ENCODE results near the gene NCKAP1. TPM values are rescaled to one million over a fixed set of nuclear protein-coding genes. Genes with fewer than 3 reads are reported as not detected.

NCKAP1 gene
- total RNA-seq, 2 donors from 2014 or later, result 128 to 136 TPM

GRCh38 chr2:182891611-182892010, 146.6 kb downstream of the NCKAP1 start:
- Mint-ChIP-seq H3K9me3 (no peaks in the 10 kb centered on the region), H3K27me3 (ENCODE audit: insufficient read depth) (no peaks in the 10 kb centered on the region), H3K4me3 (no peak overlapping the region), H3K4me1 (no peaks in the 10 kb centered on the region), H3K27ac (no peak overlapping the region), H3K36me3 (ENCODE audit: low read depth) (peaks cover 2% of the 10 kb centered on the region)
- 96% methylated on average over 2 of the region's 4 CpGs; no CpG with 5 or more reads in 1 of the 2 experiments for WGBS, 2 experiments (ENCODE audit: insufficient coverage in 1 of 2, insufficient read length in 1 of 2)
- Histone ChIP-seq H3K9ac (ENCODE audit: extremely low read depth, low read length, poor library complexity, severe bottlenecking) (no peak overlapping the region), H3K9me3 (ENCODE audit: control insufficient read depth, low read length) (no peaks in the 10 kb centered on the region), H3K4me1 (ENCODE audit: control insufficient read depth, insufficient read depth, low read length) (no peaks in the 10 kb centered on the region), H3K27ac (ENCODE audit: low read depth, low read length) (no peak overlapping the region), H3K27me3 (ENCODE audit: control insufficient read depth, insufficient read depth, low read length, poor library complexity, severe bottlenecking) (no peaks in the 10 kb centered on the region), H3K4me3 (ENCODE audit: low read length) (no peak overlapping the region), H3K36me3 (ENCODE audit: control insufficient read depth, insufficient read depth, low read length) (no peaks in the 10 kb centered on the region)
- TF ChIP-seq CTCF (conservative IDR thresholded peaks at IDR 0.05), result no peak
- DNase-seq, result no peak

- Histone ChIP-seq H3K36me3 (ENCODE audit: control insufficient read depth, insufficient read depth, low read length) (no peaks in the 10 kb centered on the region), H3K9ac (ENCODE audit: extremely low read depth, low read length, poor library complexity, severe bottlenecking) (no peak overlapping the region), H3K9me3 (ENCODE audit: control insufficient read depth, low read length) (no peaks in the 10 kb centered on the region), H3K4me1 (ENCODE audit: control insufficient read depth, insufficient read depth, low read length) (no peaks in the 10 kb centered on the region), H3K27ac (ENCODE audit: low read depth, low read length) (no peak overlapping the region), H3K27me3 (ENCODE audit: control insufficient read depth, insufficient read depth, low read length, poor library complexity, severe bottlenecking) (no peaks in the 10 kb centered on the region), H3K4me3 (ENCODE audit: low read length) (no peak overlapping the region)
- H3K4me1 Mint-ChIP-seq, result no peaks in the 10 kb centered on the region
- H3K9me3 Mint-ChIP-seq, result no peaks in the 10 kb centered on the region
- WGBS, 2 experiments (ENCODE audit: insufficient coverage in 1 of 2, insufficient read length in 1 of 2), result 85 to 100% methylated on average over 1 to 3 of the region's 3 CpGs
- no peak for TF ChIP-seq CTCF (conservative IDR thresholded peaks at IDR 0.05)
- peaks cover 2% of the 10 kb centered on the region for H3K36me3 Mint-ChIP-seq (ENCODE audit: low read depth)
- no peak for DNase-seq
- no peaks in the 10 kb centered on the region for H3K27me3 Mint-ChIP-seq (ENCODE audit: insufficient read depth)
- no peak overlapping the region for H3K4me3 Mint-ChIP-seq
- H3K27ac Mint-ChIP-seq, result no peak overlapping the region
Measured at GRCh38 chr2:182890773-182891378, 147.4 kb downstream of the NCKAP1 start.

GRCh38 chr2:182890305-182890704, 148.0 kb downstream of the NCKAP1 start:
- no peaks in the 10 kb centered on the region for H3K27me3 ChIP-seq (ENCODE audit: control insufficient read depth, insufficient read depth, low read length, poor library complexity, severe bottlenecking)
- no peak overlapping the region for H3K27ac ChIP-seq (ENCODE audit: low read depth, low read length)
- H3K36me3 ChIP-seq (ENCODE audit: control insufficient read depth, insufficient read depth, low read length), result no peaks in the 10 kb centered on the region
- TF ChIP-seq CTCF (conservative IDR thresholded peaks at IDR 0.05), result no peak
- no peak for DNase-seq
- no peak overlapping the region for H3K4me3 ChIP-seq (ENCODE audit: low read length)
- H3K9ac ChIP-seq (ENCODE audit: extremely low read depth, low read length, poor library complexity, severe bottlenecking), result no peak overlapping the region
- 92 to 95% methylated on average over 4 to 6 of the region's 7 CpGs for WGBS, 2 experiments (ENCODE audit: insufficient coverage in 1 of 2, insufficient read length in 1 of 2)
- H3K9me3 ChIP-seq (ENCODE audit: control insufficient read depth, low read length), result no peaks in the 10 kb centered on the region
- no peaks in the 10 kb centered on the region for H3K9me3 Mint-ChIP-seq
- H3K27me3 Mint-ChIP-seq (ENCODE audit: insufficient read depth), result no peaks in the 10 kb centered on the region
- no peak overlapping the region for H3K27ac Mint-ChIP-seq
- H3K4me1 Mint-ChIP-seq, result no peaks in the 10 kb centered on the region
- H3K36me3 Mint-ChIP-seq (ENCODE audit: low read depth), result peaks cover under 1% of the 10 kb centered on the region
- H3K4me1 ChIP-seq (ENCODE audit: control insufficient read depth, insufficient read depth, low read length), result no peaks in the 10 kb centered on the region
- H3K4me3 Mint-ChIP-seq, result no peak overlapping the region
